ENCODE data around the gene CORO7.

DNA sequence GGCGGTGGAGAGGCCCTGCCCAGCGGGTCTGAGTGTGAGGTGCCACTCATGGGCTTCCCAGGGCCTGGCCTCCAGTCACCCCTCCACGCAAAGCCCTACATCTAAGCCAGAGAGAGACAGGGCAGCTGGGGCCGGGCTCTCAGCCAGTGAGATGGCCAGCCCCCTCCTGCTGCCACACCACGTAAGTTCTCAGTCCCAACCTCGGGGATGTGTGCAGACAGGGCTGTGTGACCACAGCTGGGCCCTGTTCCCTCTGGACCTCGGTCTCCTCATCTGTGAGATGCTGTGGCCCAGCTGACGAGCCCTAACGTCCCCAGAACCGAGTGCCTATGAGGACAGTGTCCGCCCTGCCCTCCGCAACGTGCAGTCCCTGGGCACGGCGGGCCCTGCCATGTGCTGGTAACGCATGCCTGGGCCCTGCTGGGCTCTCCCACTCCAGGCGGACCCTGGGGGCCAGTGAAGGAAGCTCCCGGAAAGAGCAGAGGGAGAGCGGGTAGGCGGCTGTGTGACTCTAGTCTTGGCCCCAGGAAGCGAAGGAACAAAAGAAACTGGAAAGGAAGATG, 33.5 kb downstream of the CORO7 start:
- TF ChIP-seq ZFX (IDR thresholded peaks at IDR 0.05) (no peak), CTCF (conservative IDR thresholded peaks at IDR 0.05) (no peak)
